ENCODE results near the gene ZMYM1. TPM values are rescaled to one million over a fixed set of nuclear protein-coding genes. Genes with fewer than 3 reads are reported as not detected.
"Not testable (repeated sequence)": the region's sequence is repeated elsewhere in the genome, so short reads cannot be mapped to it uniquely, and the experiment has no call there.

The ZMYM1 gene
- total and polyA plus RNA-seq, 5 donors from 2014 or later, result 6.6 to 16.5 (median 12.8) TPM

GRCh38 chr1:35122311-35122710, 43.1 kb downstream of the ZMYM1 start:
- H3K9me3 ChIP-seq (ENCODE audit: control insufficient read depth in 2 of 2, low read length in 2 of 2), result peaks cover 8 to 13% of the 10 kb centered on the region in 2 experiments
- Mint-ChIP-seq H3K27me3 (peaks cover 25% of the 10 kb centered on the region), H3K4me1 (peaks cover 0 to 10% (median 6%) of the 10 kb centered on the region in 4 donors), H3K27ac (no peak overlapping the region), H3K9me3 (peaks cover 0 to 6% (median 0%) of the 10 kb centered on the region in 7 donors), H3K36me3 (no peaks in the 10 kb centered on the region), H3K4me3 (no peak overlapping the region)
- no peak overlapping the region for H3K27ac ChIP-seq (ENCODE audit: insufficient read depth, low read length, poor library complexity, severe bottlenecking)
- no peak overlapping the region for H3K4me3 ChIP-seq (ENCODE audit: low read depth, low read length)
- no peaks in the 10 kb centered on the region for H3K27me3 ChIP-seq (ENCODE audit: control insufficient read depth, insufficient read depth, low read length)
- ATAC-seq (ENCODE audit: low read depth in 2 of 2) (no peak), DNase-seq (no peak)
- H3K36me3 ChIP-seq (ENCODE audit: control insufficient read depth, insufficient read depth, low read length), result no peaks in the 10 kb centered on the region
- peaks cover 5% of the 10 kb centered on the region for H3K4me1 ChIP-seq (ENCODE audit: control insufficient read depth, insufficient read depth, low read length, poor library complexity, severe bottlenecking)

GRCh38 chr1:35126546-35126945, 47.4 kb downstream of the ZMYM1 start:
- Histone ChIP-seq H3K27me3 (ENCODE audit: control insufficient read depth, insufficient read depth, low read length) (no peaks in the 10 kb centered on the region), H3K4me3 (ENCODE audit: low read depth, low read length) (no peak overlapping the region), H3K4me1 (ENCODE audit: control insufficient read depth, insufficient read depth, low read length, poor library complexity, severe bottlenecking) (no peaks in the 10 kb centered on the region), H3K36me3 (ENCODE audit: control insufficient read depth, insufficient read depth, low read length) (no peaks in the 10 kb centered on the region), H3K9me3 (ENCODE audit: control insufficient read depth in 2 of 2, low read length in 2 of 2) (peaks cover 8 to 13% of the 10 kb centered on the region in 2 experiments), H3K27ac (ENCODE audit: insufficient read depth, low read length, poor library complexity, severe bottlenecking) (no peak overlapping the region)
- no peak for ATAC-seq (ENCODE audit: low read depth in 2 of 2)
- H3K4me3 Mint-ChIP-seq, result peak overlapping the region in 1 of 4 donors; percentile 65
- H3K27ac Mint-ChIP-seq, result no peak overlapping the region
- H3K27me3 Mint-ChIP-seq, result peaks cover 27% of the 10 kb centered on the region
- no peak for DNase-seq
- H3K4me1 Mint-ChIP-seq, result peaks cover 0 to 6% (median 1%) of the 10 kb centered on the region in 4 donors
- H3K36me3 Mint-ChIP-seq, result no peaks in the 10 kb centered on the region
- H3K9me3 Mint-ChIP-seq, result peaks cover 0 to 9% (median 0%) of the 10 kb centered on the region in 7 donors

GRCh38 chr1:35129080-35129479, 49.9 kb downstream of the ZMYM1 start:
- Histone ChIP-seq H3K27me3 (ENCODE audit: control insufficient read depth, insufficient read depth, low read length) (no peaks in the 10 kb centered on the region), H3K4me1 (ENCODE audit: control insufficient read depth, insufficient read depth, low read length, poor library complexity, severe bottlenecking) (no peaks in the 10 kb centered on the region), H3K4me3 (ENCODE audit: low read depth, low read length) (no peak overlapping the region), H3K9me3 (ENCODE audit: control insufficient read depth in 2 of 2, low read length in 2 of 2) (peaks cover 8 to 13% of the 10 kb centered on the region in 2 experiments), H3K27ac (ENCODE audit: insufficient read depth, low read length, poor library complexity, severe bottlenecking) (no peak overlapping the region), H3K36me3 (ENCODE audit: control insufficient read depth, insufficient read depth, low read length) (no peaks in the 10 kb centered on the region)
- Mint-ChIP-seq H3K4me3 (no peak overlapping the region), H3K9me3 (peaks cover 0 to 9% (median 0%) of the 10 kb centered on the region in 7 donors), H3K36me3 (no peaks in the 10 kb centered on the region), H3K27ac (no peak overlapping the region), H3K4me1 (no peaks in the 10 kb centered on the region), H3K27me3 (peaks cover 12% of the 10 kb centered on the region)
- DNase-seq, result no peak
- ATAC-seq (ENCODE audit: low read depth in 2 of 2), result no peak

GRCh38 chr1:35136780-35137179, 57.6 kb downstream of the ZMYM1 start:
- Mint-ChIP-seq H3K27me3 (peaks cover 7% of the 10 kb centered on the region), H3K4me3 (no peak overlapping the region), H3K27ac (peak overlapping the region in 1 of 3 donors; percentile 0), H3K4me1 (no peaks in the 10 kb centered on the region), H3K36me3 (no peaks in the 10 kb centered on the region), H3K9me3 (no peaks in the 10 kb centered on the region)
- H3K9me3 ChIP-seq (ENCODE audit: control insufficient read depth in 2 of 2, low read length in 2 of 2), result no peaks in the 10 kb centered on the region
- ATAC-seq (ENCODE audit: low read depth in 2 of 2), result no peak
- H3K27me3 ChIP-seq (ENCODE audit: control insufficient read depth, insufficient read depth, low read length), result no peaks in the 10 kb centered on the region
- H3K4me1 ChIP-seq (ENCODE audit: control insufficient read depth, insufficient read depth, low read length, poor library complexity, severe bottlenecking), result no peaks in the 10 kb centered on the region
- H3K4me3 ChIP-seq (ENCODE audit: low read depth, low read length), result no peak overlapping the region
- no peaks in the 10 kb centered on the region for H3K36me3 ChIP-seq (ENCODE audit: control insufficient read depth, insufficient read depth, low read length)
- no peak overlapping the region for H3K27ac ChIP-seq (ENCODE audit: insufficient read depth, low read length, poor library complexity, severe bottlenecking)
- DNase-seq, result no peak

- H3K27me3 ChIP-seq (ENCODE audit: control insufficient read depth, insufficient read depth, low read length); H3K4me1 Mint-ChIP-seq; H3K4me3 ChIP-seq (ENCODE audit: low read depth, low read length); H3K9me3 Mint-ChIP-seq; H3K27ac ChIP-seq (ENCODE audit: insufficient read depth, low read length, poor library complexity, severe bottlenecking); ATAC-seq (ENCODE audit: low read depth in 2 of 2); H3K36me3 ChIP-seq (ENCODE audit: control insufficient read depth, insufficient read depth, low read length); H3K4me3 Mint-ChIP-seq; DNase-seq; H3K36me3 Mint-ChIP-seq; H3K9me3 ChIP-seq (ENCODE audit: control insufficient read depth in 2 of 2, low read length in 2 of 2); H3K27ac Mint-ChIP-seq; H3K4me1 ChIP-seq (ENCODE audit: control insufficient read depth, insufficient read depth, low read length, poor library complexity, severe bottlenecking): not testable (repeated sequence)
- peaks cover 12% of the 10 kb centered on the region for H3K27me3 Mint-ChIP-seq
These were observed 58.4 kb downstream of the ZMYM1 start for GRCh38 chr1:35137590-35137989.

- DNase-seq; H3K36me3 ChIP-seq (ENCODE audit: control insufficient read depth, insufficient read depth, low read length); H3K4me1 ChIP-seq (ENCODE audit: control insufficient read depth, insufficient read depth, low read length, poor library complexity, severe bottlenecking); H3K4me3 ChIP-seq (ENCODE audit: low read depth, low read length); ATAC-seq (ENCODE audit: low read depth in 2 of 2); H3K9me3 Mint-ChIP-seq; H3K27ac ChIP-seq (ENCODE audit: insufficient read depth, low read length, poor library complexity, severe bottlenecking); H3K36me3 Mint-ChIP-seq; H3K27me3 ChIP-seq (ENCODE audit: control insufficient read depth, insufficient read depth, low read length); H3K9me3 ChIP-seq (ENCODE audit: control insufficient read depth in 2 of 2, low read length in 2 of 2); H3K27ac Mint-ChIP-seq; H3K27me3 Mint-ChIP-seq; H3K4me3 Mint-ChIP-seq: not testable (repeated sequence)
- peaks cover 6 to 17% (median 12%) of the 10 kb centered on the region in 4 donors for H3K4me1 Mint-ChIP-seq
These were observed 63.1 kb downstream of the ZMYM1 start for GRCh38 chr1:35142294-35142693.

GRCh38 chr1:35142728-35143127, 63.5 kb downstream of the ZMYM1 start:
- H3K36me3 ChIP-seq (ENCODE audit: control insufficient read depth, insufficient read depth, low read length); H3K4me3 ChIP-seq (ENCODE audit: low read depth, low read length); H3K27me3 ChIP-seq (ENCODE audit: control insufficient read depth, insufficient read depth, low read length); DNase-seq; ATAC-seq (ENCODE audit: low read depth in 2 of 2); H3K36me3 Mint-ChIP-seq; H3K9me3 Mint-ChIP-seq; H3K27ac ChIP-seq (ENCODE audit: insufficient read depth, low read length, poor library complexity, severe bottlenecking); H3K4me3 Mint-ChIP-seq; H3K27me3 Mint-ChIP-seq; H3K4me1 ChIP-seq (ENCODE audit: control insufficient read depth, insufficient read depth, low read length, poor library complexity, severe bottlenecking); H3K27ac Mint-ChIP-seq; H3K9me3 ChIP-seq (ENCODE audit: control insufficient read depth in 2 of 2, low read length in 2 of 2): not testable (repeated sequence)
- H3K4me1 Mint-ChIP-seq, result peaks cover 6 to 17% (median 12%) of the 10 kb centered on the region in 4 donors

- Mint-ChIP-seq H3K36me3 (no peaks in the 10 kb centered on the region), H3K4me1 (peaks cover 6 to 24% (median 12%) of the 10 kb centered on the region in 4 donors), H3K27ac (peak overlapping the region in 1 of 3 donors; percentile 76), H3K27me3 (peaks cover 8% of the 10 kb centered on the region), H3K9me3 (peaks cover 0 to 2% (median 0%) of the 10 kb centered on the region in 7 donors), H3K4me3 (no peak overlapping the region)
- no peaks in the 10 kb centered on the region for H3K4me1 ChIP-seq (ENCODE audit: control insufficient read depth, insufficient read depth, low read length, poor library complexity, severe bottlenecking)
- ATAC-seq (ENCODE audit: low read depth in 2 of 2), result no peak
- no peaks in the 10 kb centered on the region for H3K36me3 ChIP-seq (ENCODE audit: control insufficient read depth, insufficient read depth, low read length)
- H3K9me3 ChIP-seq (ENCODE audit: control insufficient read depth in 2 of 2, low read length in 2 of 2), result no peaks in the 10 kb centered on the region
- no peaks in the 10 kb centered on the region for H3K27me3 ChIP-seq (ENCODE audit: control insufficient read depth, insufficient read depth, low read length)
- no peak overlapping the region for H3K27ac ChIP-seq (ENCODE audit: insufficient read depth, low read length, poor library complexity, severe bottlenecking)
- H3K4me3 ChIP-seq (ENCODE audit: low read depth, low read length), result no peak overlapping the region
- no peak for DNase-seq
These were observed 64.7 kb downstream of the ZMYM1 start for GRCh38 chr1:35143737-35144508.
